ENCODE results near the gene KCNK1.

DNA sequence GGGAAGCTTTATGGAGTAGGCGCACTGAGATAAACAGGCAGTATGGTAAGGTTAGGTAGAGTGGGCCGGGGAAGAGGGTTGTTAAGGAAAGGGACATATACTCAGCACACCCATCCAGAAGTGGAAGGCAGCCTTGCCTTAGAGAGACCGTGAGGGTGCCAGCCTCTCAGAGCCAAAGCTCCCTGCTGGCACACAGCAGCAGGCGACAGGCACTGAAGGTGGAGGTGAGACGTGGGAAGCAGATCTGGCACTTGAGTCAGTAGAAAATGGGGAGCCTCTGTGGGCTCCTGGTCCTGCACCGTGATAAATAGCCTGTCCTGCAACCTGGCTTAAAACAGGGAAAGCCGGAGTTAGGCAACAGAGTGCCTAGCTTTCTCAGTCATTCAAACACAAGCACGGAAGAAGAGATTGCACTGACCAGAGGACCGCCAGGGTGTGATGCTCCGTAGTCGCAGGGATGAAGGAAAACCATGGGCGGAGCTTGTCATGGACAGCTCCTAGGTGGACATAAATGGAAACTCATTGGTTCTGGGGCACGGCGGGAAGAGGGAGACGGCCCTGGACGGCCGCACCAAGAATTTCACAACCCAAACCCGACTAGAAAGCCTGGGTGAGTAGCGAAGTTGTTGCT lies 15.5 kb downstream of the KCNK1 start:
- TF ChIP-seq, protein P1, sequence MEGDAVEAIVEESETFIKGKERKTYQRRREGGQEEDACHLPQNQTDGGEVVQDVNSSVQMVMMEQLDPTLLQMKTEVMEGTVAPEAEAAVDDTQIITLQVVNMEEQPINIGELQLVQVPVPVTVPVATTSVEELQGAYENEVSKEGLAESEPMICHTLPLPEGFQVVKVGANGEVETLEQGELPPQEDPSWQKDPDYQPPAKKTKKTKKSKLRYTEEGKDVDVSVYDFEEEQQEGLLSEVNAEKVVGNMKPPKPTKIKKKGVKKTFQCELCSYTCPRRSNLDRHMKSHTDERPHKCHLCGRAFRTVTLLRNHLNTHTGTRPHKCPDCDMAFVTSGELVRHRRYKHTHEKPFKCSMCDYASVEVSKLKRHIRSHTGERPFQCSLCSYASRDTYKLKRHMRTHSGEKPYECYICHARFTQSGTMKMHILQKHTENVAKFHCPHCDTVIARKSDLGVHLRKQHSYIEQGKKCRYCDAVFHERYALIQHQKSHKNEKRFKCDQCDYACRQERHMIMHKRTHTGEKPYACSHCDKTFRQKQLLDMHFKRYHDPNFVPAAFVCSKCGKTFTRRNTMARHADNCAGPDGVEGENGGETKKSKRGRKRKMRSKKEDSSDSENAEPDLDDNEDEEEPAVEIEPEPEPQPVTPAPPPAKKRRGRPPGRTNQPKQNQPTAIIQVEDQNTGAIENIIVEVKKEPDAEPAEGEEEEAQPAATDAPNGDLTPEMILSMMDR (conservative IDR thresholded peaks at IDR 0.05), result no peak
- TF ChIP-seq EZH2 (IDR thresholded peaks at IDR 0.05; ENCODE audit: low read depth), result no peak
